BJ (cell line): ENCODE data around the gene TEX30. TPM values are rescaled to one million over a fixed set of nuclear protein-coding genes. Genes with fewer than 3 reads are reported as not detected.

Experiments used
- CTCF ChIA-PET: fragments of 350-600 bp; formaldehyde crosslinking; extraction: SDS; loops from one replicate; lab custom pipeline; 2021; ENCODE audit warnings: antibody characterized with exemption, inconsistent platforms; lab: Yijun Ruan, JAX
- POLR2A ChIA-PET: fragments of 300-600 bp; sonication (Branson Sonifier 250); formaldehyde crosslinking; extraction: SDS; loops from one replicate; lab custom pipeline; 2021; ENCODE audit warnings: antibody characterized with exemption; lab: Charles Lee
- DNase-seq: peaks from one replicate; pipeline ENCODE4 v3.0.0-alpha.2; 2011; ENCODE audit warnings: low read depth
- H3K27me3 ChIP-seq: 2 replicates; pipeline ENCODE4 v1.6.0; 2011; ENCODE audit warnings: low read length; ENCODE audit not compliant: control insufficient read depth, insufficient read depth
- H3K36me3 ChIP-seq: 2 replicates; pipeline ENCODE4 v1.5.1; 2011; ENCODE audit warnings: low read length; ENCODE audit not compliant: control insufficient read depth, insufficient read depth
- H3K4me3 ChIP-seq: 2 replicates; pipeline ENCODE4 v1.5.1; 2011; ENCODE audit warnings: low read depth, mild to moderate bottlenecking, control low read depth, low read length
- CTCF ChIP-seq: IDR thresholded peaks from 2 replicates; pipeline ENCODE4 v1.5.1; 2011; ENCODE audit warnings: low read depth, mild to moderate bottlenecking, control low read depth, inconsistent platforms, low read length, moderate library complexity; ENCODE audit not compliant: insufficient read depth
- polyA plus RNA-seq: library from polyadenylated mRNA; depleted of rRNA; stranded (reverse); fragments of >200 nt; gene quantifications from 2 replicates; pipeline ENCODE4 v1.2.3, GENCODE V29; 2011

TEX30 gene
- polyA plus RNA-seq, 1 experiment: 5.5 TPM

GRCh38 chr13:102763741-102764140 is 9.8 kb downstream of the TEX30 start:
- no peaks in the 10 kb centered on the region for H3K36me3 ChIP-seq
- POLR2A ChIA-PET: no interaction called here
- H3K27me3 ChIP-seq: no peaks in the 10 kb centered on the region
- no peak for TF ChIP-seq CTCF
- CTCF ChIA-PET: no interaction called here
- no peak overlapping the region for H3K4me3 ChIP-seq
- DNase-seq: no peak

- POLR2A ChIA-PET: no interaction called here
- no peak for TF ChIP-seq CTCF
- H3K36me3 ChIP-seq: no peaks in the 10 kb centered on the region
- H3K27me3 ChIP-seq: no peaks in the 10 kb centered on the region
- DNase-seq: no peak
- H3K4me3 ChIP-seq: no peak overlapping the region
- CTCF ChIA-PET: no interaction called here
Measured at GRCh38 chr13:102761071-102761470, 12.5 kb downstream of the TEX30 start.

GRCh38 chr13:102758842-102759241 is 14.7 kb downstream of the TEX30 start:
- ChIA-PET CTCF (interaction anchor here (0.8 kb wide), 1 partner anchor 11 kb away, joined by 3 read pairs; no protein-coding TSS in a partner anchor), POLR2A (no interaction called here)
- no peak for DNase-seq
- H3K27me3 ChIP-seq: no peaks in the 10 kb centered on the region
- no peak overlapping the region for H3K4me3 ChIP-seq
- no peaks in the 10 kb centered on the region for H3K36me3 ChIP-seq
- TF ChIP-seq CTCF: no peak

- POLR2A ChIA-PET: no interaction called here
Measured at GRCh38 chr13:102757006-102757405, 16.6 kb downstream of the TEX30 start.

GRCh38 chr13:102751886-102752285 is 21.7 kb downstream of the TEX30 start:
- no peaks in the 10 kb centered on the region for H3K27me3 ChIP-seq
- no peak for DNase-seq
- no peaks in the 10 kb centered on the region for H3K36me3 ChIP-seq
- no peak overlapping the region for H3K4me3 ChIP-seq
- no peak for TF ChIP-seq CTCF
- ChIA-PET POLR2A (no interaction called here), CTCF (no interaction called here)

More at GRCh38 chr13:102757006-102757405, 16.6 kb downstream of the TEX30 start:
- Histone ChIP-seq H3K36me3 (no peaks in the 10 kb centered on the region), H3K4me3 (no peak overlapping the region), H3K27me3 (no peaks in the 10 kb centered on the region)
- DNase-seq: no peak
- TF ChIP-seq CTCF: no peak
- CTCF ChIA-PET: interaction anchor here (0.6 to 1.1 kb wide), 2 partner anchors 12 to 242 kb away, joined by 4 to 6 read pairs; no protein-coding TSS in a partner anchor
